UCSD-AML1 (cell line): Measurements from ENCODE around the gene THRB.

ENCODE experiments used
- DNase-seq: peaks from one replicate; lab custom pipeline; 2025; ENCODE audit not compliant: unreplicated experiment; lab: John Stamatoyannopoulos, UW

Gene THRB

DNA sequence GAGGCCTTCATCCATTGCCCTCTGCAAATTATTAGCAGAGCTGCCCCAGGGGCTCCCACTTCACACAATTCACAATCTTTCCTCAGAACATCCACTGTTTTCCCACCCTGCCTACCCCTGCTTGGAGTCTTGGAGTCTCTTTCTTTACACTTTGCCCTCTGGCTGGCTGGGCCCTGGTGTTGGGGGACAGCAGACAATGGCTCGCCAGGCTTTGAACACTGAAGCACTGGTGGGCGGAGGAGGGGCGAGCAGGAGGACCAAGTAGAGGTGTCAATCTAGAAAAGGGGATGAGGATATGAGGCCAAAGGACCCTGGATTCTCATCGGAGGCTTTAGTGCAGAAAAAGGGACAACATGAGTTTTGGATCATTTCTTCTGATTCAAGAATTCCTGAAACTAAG lies 337.5 kb downstream of the THRB start:
- DNase-seq: no peak

DNA sequence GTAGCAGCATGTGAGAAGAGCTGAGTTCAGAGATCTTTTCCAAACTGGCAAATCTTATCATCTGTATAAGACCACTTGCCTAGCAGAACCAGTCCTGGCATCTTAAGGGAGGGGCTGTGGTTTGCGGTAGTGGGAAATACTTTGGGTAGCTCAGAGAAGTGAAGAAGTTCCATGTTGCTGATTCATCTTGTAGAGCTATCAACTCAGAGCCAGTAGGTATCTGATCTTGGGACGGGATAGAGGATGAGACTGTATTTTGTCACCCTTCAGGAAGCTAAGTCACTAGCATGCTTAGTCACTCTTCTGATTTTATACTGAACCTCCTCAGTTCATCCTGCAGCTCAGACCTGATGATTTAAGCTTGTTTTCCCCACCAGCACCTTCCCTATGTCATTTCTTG lies 338.2 kb downstream of the THRB start:
- no peak for DNase-seq

DNA sequence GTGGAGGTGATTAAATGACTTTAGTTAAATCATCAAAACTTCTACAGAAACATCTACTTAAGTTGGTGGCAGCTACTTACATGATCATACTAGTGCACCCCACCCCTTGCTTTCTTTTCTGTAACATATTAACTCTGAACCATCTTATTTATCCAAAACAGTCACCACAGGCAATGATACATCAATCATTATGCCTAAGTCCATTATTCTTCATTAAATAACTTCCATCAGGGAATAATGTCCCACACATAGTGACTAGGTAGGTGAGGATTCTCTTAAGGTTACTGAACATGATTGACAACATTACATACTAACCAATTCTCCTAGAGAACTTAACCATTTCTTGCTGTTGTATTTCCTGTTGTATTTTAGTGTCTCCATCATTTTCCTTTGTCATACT lies 339.4 kb downstream of the THRB start:
- DNase-seq: no peak

DNA sequence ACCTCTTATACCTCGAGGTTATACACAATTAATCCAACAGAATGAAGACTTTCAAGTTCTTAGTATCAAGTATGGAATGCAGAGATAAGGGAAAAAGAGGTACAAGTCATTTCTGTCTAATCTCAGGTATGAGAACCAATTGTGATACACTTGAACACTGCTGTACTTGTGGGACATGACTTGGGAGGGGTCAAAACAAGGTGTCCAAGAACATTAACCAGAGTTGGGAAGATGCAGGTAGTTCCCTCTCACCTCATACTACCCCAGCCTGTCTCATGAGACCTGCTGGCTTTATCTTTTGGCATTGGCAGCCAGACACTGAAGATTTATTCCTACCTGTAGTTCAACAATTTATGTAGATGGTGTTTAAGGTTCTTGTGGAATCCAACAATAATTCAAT lies 339.9 kb downstream of the THRB start:
- DNase-seq: no peak

DNA sequence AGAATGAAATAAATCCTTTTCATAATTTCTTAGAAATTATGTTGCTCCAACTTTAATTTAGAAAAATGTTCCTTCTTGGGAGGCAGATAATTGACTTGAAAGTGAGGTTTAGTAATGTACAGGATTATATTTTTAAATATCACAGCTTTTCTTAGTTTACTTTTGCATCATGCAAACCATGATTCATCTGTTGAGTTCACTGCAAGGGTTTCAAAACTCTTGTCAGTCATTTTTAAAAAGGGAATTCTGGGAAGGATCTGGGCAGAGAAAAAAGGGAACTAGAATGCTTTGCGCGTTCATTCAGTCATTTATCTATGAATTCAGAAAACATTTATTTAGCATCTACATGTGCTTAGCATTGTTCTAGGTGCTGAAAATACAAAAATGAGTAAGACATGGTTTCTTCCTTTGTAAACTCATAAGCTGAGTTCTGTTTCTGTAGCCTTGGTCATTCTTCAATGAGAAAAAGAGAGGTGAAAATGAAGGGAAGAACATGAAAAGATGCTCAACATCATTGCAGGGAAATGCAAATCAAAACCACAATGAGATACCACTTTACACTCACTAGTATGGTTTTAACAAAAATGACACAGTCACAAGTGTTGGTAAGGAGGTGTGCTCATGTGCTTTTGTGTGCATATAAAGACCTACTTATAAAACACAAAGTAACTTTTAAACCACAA lies 340.5 kb downstream of the THRB start:
- no peak for DNase-seq

GRCh38 chr3:24151594-24151993 lies 343.1 kb downstream of the THRB start:
- no peak for DNase-seq

DNA sequence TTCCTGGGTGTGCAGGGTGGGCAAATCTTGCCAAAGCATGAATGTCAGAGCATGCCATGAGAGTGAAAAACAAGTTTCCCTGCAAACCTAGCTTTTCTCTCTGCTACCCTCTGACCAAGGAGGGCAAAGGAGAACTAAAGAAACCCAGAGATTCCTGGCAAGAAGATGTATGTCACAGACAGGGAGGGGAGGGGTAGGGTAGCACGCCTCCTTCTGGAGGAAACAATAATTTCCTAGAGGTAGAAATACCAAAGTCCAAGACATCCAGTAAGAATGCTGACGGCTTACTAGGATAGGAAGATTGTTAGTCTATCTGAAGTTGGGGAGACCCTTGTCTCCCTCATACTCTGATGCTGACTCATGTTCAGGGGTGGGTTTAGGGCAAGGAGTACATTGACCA lies 345.6 kb downstream of the THRB start:
- DNase-seq: no peak

DNA sequence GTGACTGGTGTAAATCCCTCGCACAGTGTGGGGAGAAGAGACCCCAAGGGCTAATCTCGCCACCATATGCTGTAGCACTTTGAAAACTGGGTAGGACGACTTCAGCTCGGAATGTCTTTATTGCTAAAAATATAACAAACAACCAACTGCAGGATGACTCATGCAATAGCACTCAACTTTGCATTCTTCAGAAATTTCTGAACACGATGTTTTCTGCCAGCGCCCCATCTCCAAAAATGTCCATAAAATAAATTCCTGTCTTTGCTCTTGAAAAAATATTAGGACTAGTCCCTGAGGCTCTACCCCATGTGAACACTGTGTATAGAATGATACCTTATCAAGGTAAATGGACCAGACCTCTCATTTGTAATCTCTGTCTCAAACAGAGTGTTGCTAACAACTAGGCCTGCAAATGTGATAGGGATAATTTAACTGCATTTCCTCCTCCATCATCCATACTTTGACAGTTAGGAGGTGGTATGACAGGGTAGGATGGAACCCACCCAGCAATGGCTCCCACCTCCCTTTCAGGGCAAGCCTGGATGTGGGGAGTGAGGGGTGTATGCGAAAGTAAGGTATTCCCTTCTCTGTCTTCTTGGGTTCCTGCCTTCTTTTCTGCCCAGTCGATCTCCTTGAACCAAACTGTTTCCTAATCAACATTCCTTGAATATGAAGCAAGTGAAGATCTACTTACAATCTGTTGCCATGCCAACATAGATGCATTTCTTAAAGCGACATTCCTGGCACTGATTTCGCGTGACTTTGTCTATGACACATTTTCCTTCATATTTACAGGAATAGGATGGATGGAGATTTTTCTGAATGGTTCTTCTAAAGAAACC lies 348.4 kb downstream of the THRB start:
- DNase-seq: no peak

DNA sequence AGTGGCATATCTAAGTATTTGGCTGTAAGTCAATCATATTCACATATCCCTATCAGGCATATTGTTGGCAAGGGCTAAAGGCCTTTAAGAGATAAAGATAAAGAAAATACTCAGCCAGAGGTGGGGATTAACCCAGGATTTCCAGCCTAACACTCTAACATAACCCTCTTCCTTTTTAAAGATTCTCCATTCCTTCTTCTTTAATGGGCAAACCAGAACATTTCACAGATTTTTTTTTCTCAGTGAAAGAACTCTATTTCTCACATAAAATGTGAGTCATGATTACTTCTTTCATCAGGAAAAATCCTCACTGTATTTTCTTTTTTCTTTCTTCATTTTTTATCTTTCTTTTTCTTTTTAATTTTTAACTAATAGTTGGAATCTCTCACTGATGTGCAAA lies 349.2 kb downstream of the THRB start:
- DNase-seq: no peak

DNA sequence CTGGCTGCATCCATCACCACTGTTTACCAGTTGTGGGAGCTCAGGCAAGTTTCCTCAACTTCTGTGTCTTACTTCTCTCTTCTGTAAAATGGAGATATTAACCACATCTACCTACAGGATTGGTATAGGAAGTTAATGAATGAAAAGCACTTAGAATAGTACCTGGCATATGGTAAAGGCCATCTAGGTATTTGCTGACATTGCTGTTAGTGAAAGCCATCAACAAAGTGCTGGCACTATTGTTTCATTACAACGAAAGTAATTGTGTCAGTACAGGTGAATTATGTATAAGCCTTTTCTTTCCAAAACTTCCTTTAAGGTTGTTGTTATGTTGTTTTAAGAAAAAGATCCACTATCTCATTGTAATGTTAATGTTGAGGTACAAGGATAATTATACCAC lies 352.5 kb downstream of the THRB start:
- DNase-seq: no peak

DNA sequence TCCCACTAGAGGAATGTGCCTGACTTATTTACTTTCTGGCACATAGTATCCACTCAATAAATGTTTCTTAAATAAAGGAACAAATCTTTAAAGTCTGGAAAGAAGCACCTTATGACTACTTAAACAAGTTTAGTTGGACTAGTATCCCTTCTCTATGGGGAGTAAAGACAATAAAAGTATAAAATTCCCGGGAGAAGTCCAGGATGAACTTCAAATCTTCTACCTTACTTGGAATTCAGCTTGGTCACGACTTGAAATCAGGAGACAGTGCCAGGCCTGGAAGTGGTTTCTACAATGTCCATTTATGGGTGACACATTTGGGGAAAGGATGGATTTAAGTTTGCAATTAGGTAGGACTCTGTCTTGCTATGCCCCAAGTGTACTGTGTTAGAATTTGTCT lies 353.1 kb downstream of the THRB start:
- no peak for DNase-seq

DNA sequence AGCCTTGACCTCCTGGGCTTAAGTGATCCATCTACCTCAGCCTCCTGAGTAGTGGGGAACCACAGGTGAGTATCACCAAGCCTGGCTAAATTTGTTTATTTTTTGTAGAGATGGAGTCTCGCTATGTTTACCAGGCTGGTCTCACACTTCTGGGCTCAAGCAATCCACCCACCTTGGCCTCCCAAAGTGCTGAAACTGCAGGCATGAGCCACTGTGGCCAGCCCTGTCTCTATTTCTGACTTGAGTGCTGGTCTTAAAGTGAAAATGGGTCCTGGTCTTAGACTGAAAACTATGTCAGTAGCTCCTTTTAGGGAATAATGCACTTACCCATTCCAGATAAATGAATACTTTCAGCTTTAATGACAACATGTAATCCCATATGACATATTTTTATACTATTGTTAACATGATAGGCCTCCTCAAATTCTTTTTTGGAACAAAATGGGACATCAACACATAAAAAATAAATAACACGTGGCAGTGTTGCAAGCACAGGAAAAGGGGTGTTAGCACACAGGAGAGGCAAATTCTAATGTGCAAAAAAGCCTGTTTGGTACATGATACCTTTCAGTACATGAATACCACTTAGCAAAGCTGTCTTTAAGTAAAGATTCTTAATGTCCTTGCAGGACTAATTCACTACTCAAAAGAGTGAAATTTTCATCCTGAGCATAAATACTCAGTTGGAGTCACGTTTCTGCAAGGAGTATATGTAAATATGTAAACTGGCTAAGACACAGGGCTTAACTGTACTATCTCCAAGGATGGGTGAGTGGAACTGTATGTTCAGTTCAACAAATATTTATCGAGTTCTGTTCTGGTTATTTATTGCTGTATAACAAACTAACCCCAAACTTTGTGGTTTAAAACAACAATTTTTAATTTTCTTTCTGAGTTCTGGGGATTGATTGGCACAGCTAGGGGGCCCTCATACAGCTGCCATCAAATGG lies 354.9 kb downstream of the THRB start:
- DNase-seq: no peak

GRCh38 chr3:24138876-24139256 lies 355.8 kb downstream of the THRB start:
- DNase-seq: no peak

DNA sequence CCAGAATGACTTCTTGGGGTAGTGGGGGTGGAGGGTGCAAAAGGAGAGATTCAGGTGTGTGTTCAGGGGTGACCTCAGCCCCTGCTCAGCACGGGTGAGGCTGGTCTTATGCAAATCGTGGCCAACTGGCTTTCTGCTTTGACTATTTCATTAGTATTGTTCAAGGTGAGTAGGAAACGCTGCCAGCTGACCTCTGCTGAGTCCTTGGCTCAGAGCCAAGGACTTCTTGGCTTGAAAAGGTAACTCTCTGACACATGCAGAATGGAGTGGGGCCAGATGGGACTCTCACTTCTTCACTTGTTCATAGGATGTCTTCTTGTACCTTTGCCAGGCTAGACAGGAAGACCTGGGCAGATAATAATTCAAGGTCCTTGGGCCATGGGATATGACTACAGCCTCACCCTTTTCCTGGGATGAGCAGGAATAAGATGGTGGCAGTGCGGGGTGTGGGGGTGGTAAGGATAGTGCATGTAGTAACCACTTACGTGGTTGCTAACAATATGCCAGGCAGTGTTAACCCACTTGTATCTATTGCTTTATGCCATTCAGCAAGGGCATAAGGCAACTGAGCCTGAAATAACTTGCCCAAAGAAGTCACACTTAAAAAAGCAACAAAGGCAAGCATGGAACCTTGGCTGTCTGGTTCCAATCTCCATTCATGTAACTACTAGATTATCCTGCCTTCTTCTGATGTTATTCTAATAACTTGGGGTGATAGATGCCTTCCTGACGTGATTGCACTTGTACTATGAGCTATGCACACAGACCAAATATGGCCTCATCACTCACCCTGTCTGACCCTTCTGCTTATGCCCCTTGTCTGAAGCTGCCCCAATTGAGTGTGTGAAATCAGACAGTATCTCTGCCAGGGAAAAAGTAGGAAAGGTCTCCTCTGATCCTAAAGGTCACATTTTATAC lies 356.4 kb downstream of the THRB start:
- DNase-seq: no peak

DNA sequence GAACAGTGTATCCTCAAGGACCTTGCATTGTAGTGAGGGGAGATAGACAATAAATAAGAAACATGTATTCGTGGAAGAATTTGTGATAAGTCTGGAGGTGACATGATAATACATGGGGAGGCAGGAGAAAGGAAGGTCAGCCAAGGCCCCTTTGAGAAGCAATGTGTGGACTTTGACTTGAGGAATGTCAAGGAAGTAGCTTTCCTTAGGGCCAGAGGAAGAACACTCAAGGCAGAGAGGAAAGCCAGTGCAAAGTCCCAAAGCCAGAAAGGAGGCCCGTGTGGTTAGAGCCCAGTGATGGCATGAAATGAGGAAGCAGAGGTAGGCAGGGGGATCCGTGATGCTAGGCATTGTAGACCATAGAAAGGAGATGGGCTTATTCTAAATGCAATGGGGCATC lies 357.3 kb downstream of the THRB start:
- DNase-seq: no peak

- DNase-seq: no peak
Measured at GRCh38 chr3:24136624-24137310, 357.9 kb downstream of the THRB start.

GRCh38 chr3:24135280-24135679 lies 359.4 kb downstream of the THRB start:
- no peak for DNase-seq

DNA sequence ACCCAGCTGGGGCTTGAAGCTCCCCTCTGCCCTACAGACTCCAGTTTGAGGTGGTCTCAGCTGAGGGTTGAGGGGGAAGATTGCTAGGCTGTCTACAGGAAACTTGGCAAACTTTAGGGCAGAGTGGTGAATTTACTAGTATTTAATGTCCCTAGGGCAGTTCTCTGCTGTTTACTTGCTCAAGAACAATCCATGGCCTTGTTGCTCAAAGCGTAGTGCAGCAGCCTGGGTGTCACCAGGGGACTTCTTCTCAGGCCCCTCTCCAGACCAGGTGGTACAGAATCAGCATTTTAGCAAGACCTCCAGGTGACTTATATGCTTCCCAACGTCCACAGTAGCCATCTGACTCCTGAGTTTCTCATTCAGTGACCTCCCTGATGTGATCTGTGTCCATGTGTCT lies 360.7 kb downstream of the THRB start:
- DNase-seq: no peak

GRCh38 chr3:24133436-24133835 lies 361.2 kb downstream of the THRB start:
- DNase-seq: no peak

DNA sequence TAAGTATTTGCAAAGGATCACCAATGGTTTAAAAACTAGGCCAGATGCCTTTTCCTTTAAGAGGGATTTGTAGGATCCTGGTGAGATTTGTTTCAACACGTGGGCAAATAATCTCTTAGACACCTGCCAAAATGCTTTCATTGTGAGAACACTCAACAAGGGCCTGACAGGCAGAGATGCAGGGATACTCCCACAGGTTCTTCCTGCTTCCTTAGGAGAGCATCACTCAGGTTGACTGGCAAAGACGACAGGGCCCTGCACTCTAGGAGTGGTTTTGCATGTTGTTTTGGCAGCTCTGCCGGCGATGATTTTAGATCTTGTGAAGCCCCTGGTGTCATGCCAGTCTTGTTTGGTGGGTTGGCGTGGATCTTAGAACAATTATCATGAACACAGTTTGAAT lies 365.1 kb downstream of the THRB start:
- no peak for DNase-seq
